ENCODE measurements around the gene ANK3.
"Not testable (repeated sequence)": the region's sequence is repeated elsewhere in the genome, so short reads cannot be mapped to it uniquely, and the experiment has no call there.

ANK3 gene

GRCh38 chr10:60299961-60300883 is 89.5 kb downstream of the ANK3 start:
- no peak for ATAC-seq
- Mint-ChIP-seq H3K4me3 (no peak overlapping the region), H3K27ac (no peak overlapping the region)

GRCh38 chr10:60299390-60299778 is 90.3 kb downstream of the ANK3 start:
- ATAC-seq: no peak
- Mint-ChIP-seq H3K27ac (no peak overlapping the region), H3K4me3 (no peak overlapping the region), H3K36me3 (no peaks in the 10 kb centered on the region), H3K4me1 (peaks cover 6% of the 10 kb centered on the region), H3K9me3 (peaks cover 3% of the 10 kb centered on the region), H3K27me3 (no peaks in the 10 kb centered on the region)

More at GRCh38 chr10:60299961-60300883, 89.5 kb downstream of the ANK3 start:
- Mint-ChIP-seq H3K9me3 (peaks cover 3% of the 10 kb centered on the region), H3K4me1 (peaks cover 6% of the 10 kb centered on the region), H3K27me3 (no peaks in the 10 kb centered on the region), H3K36me3 (no peaks in the 10 kb centered on the region)

GRCh38 chr10:60298408-60299389 is 91.0 kb downstream of the ANK3 start:
- H3K4me1 Mint-ChIP-seq: peaks cover 2% of the 10 kb centered on the region
- ATAC-seq: no peak
- H3K27ac Mint-ChIP-seq: no peak overlapping the region
- no peaks in the 10 kb centered on the region for H3K36me3 Mint-ChIP-seq
- H3K27me3 Mint-ChIP-seq: no peaks in the 10 kb centered on the region
- H3K9me3 Mint-ChIP-seq: peaks cover 3% of the 10 kb centered on the region
- no peak overlapping the region for H3K4me3 Mint-ChIP-seq

GRCh38 chr10:60296073-60296472 is 93.6 kb downstream of the ANK3 start:
- Mint-ChIP-seq H3K27me3 (no peaks in the 10 kb centered on the region), H3K4me3 (no peak overlapping the region), H3K27ac (no peak overlapping the region), H3K4me1 (no peaks in the 10 kb centered on the region), H3K36me3 (no peaks in the 10 kb centered on the region), H3K9me3 (no peaks in the 10 kb centered on the region)
- ATAC-seq: no peak

- no peaks in the 10 kb centered on the region for H3K36me3 Mint-ChIP-seq
- H3K9me3 Mint-ChIP-seq: no peaks in the 10 kb centered on the region
- H3K27me3 Mint-ChIP-seq: no peaks in the 10 kb centered on the region
- no peak overlapping the region for H3K4me3 Mint-ChIP-seq
- ATAC-seq: no peak
- H3K4me1 Mint-ChIP-seq: no peaks in the 10 kb centered on the region
- H3K27ac Mint-ChIP-seq: no peak overlapping the region
Measured at GRCh38 chr10:60295028-60295937, 94.4 kb downstream of the ANK3 start.

- Mint-ChIP-seq H3K9me3 (no peaks in the 10 kb centered on the region), H3K27ac (no peak overlapping the region), H3K27me3 (no peaks in the 10 kb centered on the region), H3K36me3 (no peaks in the 10 kb centered on the region), H3K4me1 (peaks cover under 1% of the 10 kb centered on the region), H3K4me3 (no peak overlapping the region)
- ATAC-seq: no peak
Measured at GRCh38 chr10:60293581-60294175, 96.0 kb downstream of the ANK3 start.

GRCh38 chr10:60292998-60293397 is 96.7 kb downstream of the ANK3 start:
- Mint-ChIP-seq H3K4me3 (no peak overlapping the region), H3K36me3 (no peaks in the 10 kb centered on the region), H3K27ac (no peak overlapping the region), H3K27me3 (no peaks in the 10 kb centered on the region), H3K9me3 (no peaks in the 10 kb centered on the region), H3K4me1 (peaks cover 8% of the 10 kb centered on the region)
- no peak for ATAC-seq

GRCh38 chr10:60292536-60292935 is 97.1 kb downstream of the ANK3 start:
- H3K9me3 Mint-ChIP-seq, H3K4me3 Mint-ChIP-seq, H3K36me3 Mint-ChIP-seq, H3K27me3 Mint-ChIP-seq, ATAC-seq, H3K27ac Mint-ChIP-seq, H3K4me1 Mint-ChIP-seq: not testable (repeated sequence)

GRCh38 chr10:60291344-60291930 is 98.2 kb downstream of the ANK3 start:
- no peaks in the 10 kb centered on the region for H3K36me3 Mint-ChIP-seq
- ATAC-seq: no peak

GRCh38 chr10:60290558-60290957 is 99.1 kb downstream of the ANK3 start:
- Mint-ChIP-seq H3K4me1 (peaks cover 11% of the 10 kb centered on the region), H3K27me3 (no peaks in the 10 kb centered on the region), H3K27ac (no peak overlapping the region), H3K9me3 (no peaks in the 10 kb centered on the region), H3K36me3 (no peaks in the 10 kb centered on the region), H3K4me3 (no peak overlapping the region)
- no peak for ATAC-seq

More at GRCh38 chr10:60291344-60291930, 98.2 kb downstream of the ANK3 start:
- Mint-ChIP-seq H3K9me3 (no peaks in the 10 kb centered on the region), H3K27ac (no peak overlapping the region), H3K27me3 (no peaks in the 10 kb centered on the region), H3K4me1 (peaks cover 8% of the 10 kb centered on the region), H3K4me3 (no peak overlapping the region)

- Mint-ChIP-seq H3K4me3 (no peak overlapping the region), H3K36me3 (no peaks in the 10 kb centered on the region), H3K9me3 (no peaks in the 10 kb centered on the region), H3K4me1 (peaks cover 19% of the 10 kb centered on the region), H3K27ac (no peak overlapping the region), H3K27me3 (no peaks in the 10 kb centered on the region)
- ATAC-seq: no peak
Measured at GRCh38 chr10:60289800-60290199, 99.9 kb downstream of the ANK3 start.

- Mint-ChIP-seq H3K4me3 (no peak overlapping the region), H3K36me3 (no peaks in the 10 kb centered on the region), H3K4me1 (peaks cover 23% of the 10 kb centered on the region), H3K27ac (peak overlapping the region; percentile 5), H3K27me3 (no peaks in the 10 kb centered on the region), H3K9me3 (no peaks in the 10 kb centered on the region)
- no peak for ATAC-seq
Measured at GRCh38 chr10:60288256-60288655, 101.4 kb downstream of the ANK3 start.

- Mint-ChIP-seq H3K9me3 (no peaks in the 10 kb centered on the region), H3K36me3 (no peaks in the 10 kb centered on the region), H3K27ac (no peak overlapping the region), H3K4me3 (no peak overlapping the region), H3K4me1 (peaks cover 34% of the 10 kb centered on the region), H3K27me3 (no peaks in the 10 kb centered on the region)
- ATAC-seq: no peak
Measured at GRCh38 chr10:60286559-60286958, 103.1 kb downstream of the ANK3 start.

GRCh38 chr10:60283397-60283796 is 106.3 kb downstream of the ANK3 start:
- no peak overlapping the region for H3K27ac Mint-ChIP-seq
- ATAC-seq: no peak
- H3K36me3 Mint-ChIP-seq: no peaks in the 10 kb centered on the region

More at GRCh38 chr10:60283397-60283796, 106.3 kb downstream of the ANK3 start:
- H3K9me3 Mint-ChIP-seq: no peaks in the 10 kb centered on the region
- no peak overlapping the region for H3K4me3 Mint-ChIP-seq
- no peaks in the 10 kb centered on the region for H3K27me3 Mint-ChIP-seq
- peaks cover 31% of the 10 kb centered on the region for H3K4me1 Mint-ChIP-seq

Measured in stimulated activated memory B cell treated with anti-CD40 and anti-IgM and Interleukin-4, amounts not matched to agents 10 μg/mL and 1 μg/mL and 100 μg/mL, for 72 hours (primary cell).